ENCODE measurements around the gene DCBLD2. TPM values are rescaled to one million over a fixed set of nuclear protein-coding genes. Genes with fewer than 3 reads are reported as not detected.

DCBLD2 gene
- total RNA-seq, 1 experiment from 2014 or later = 48.0 TPM

DNA sequence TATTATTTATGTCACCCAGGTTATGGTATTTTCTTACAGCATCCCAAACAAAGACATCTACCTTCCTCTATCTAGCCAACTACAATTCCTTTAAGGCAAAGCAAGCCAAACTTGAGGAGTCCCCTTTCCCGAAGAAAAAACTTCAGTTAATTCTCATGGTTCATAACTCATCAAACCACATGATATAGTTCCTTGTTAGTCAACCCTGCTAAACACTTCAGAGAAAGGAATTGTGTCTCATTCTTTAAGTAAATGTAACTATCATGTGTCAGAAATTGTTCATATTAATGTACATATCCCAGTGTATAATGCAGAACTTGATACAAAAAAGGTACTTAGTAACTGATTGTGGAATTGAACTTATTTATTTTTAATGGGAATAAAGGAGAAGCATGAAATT lies 93.9 kb downstream of the DCBLD2 start:
- Histone ChIP-seq H2BK12ac (ENCODE audit: insufficient read length, low read depth, low read length) (no peak overlapping the region), H3K14ac (ENCODE audit: insufficient read depth, low read length) (no peak overlapping the region), H3K18ac (ENCODE audit: insufficient read length, low read depth, low read length) (no peak overlapping the region), H2AFZ (ENCODE audit: low read length) (no peak overlapping the region), H4K20me1 (ENCODE audit: control insufficient read depth, insufficient read depth, insufficient read length) (no peaks in the 10 kb centered on the region), H4K91ac (ENCODE audit: insufficient read length, low read depth, low read length) (no peak overlapping the region), H3K79me1 (ENCODE audit: insufficient read depth, low read depth, low read length, poor library complexity, severe bottlenecking) (no peaks in the 10 kb centered on the region), H3K23me2 (ENCODE audit: insufficient read length, low read depth, low read length, poor library complexity, severe bottlenecking) (no peaks in the 10 kb centered on the region), H2BK20ac (ENCODE audit: low read depth, low read length, poor library complexity, severe bottlenecking) (no peak overlapping the region), H3K4me2 (ENCODE audit: insufficient read depth, insufficient read length, low read length) (no peak overlapping the region), H2BK15ac (ENCODE audit: low read depth, low read length) (no peak overlapping the region), H3K4me1 (ENCODE audit: insufficient read depth, low read length) (no peaks in the 10 kb centered on the region), H3K79me2 (ENCODE audit: insufficient read depth, low read length) (no peaks in the 10 kb centered on the region), H4K8ac (replicated peaks; ENCODE audit: insufficient read length, low read depth, low read length) (no peak overlapping the region), H3K27ac (ENCODE audit: insufficient read length, low read depth, low read length) (no peak overlapping the region), H2BK5ac (ENCODE audit: insufficient read length, low read length) (no peak overlapping the region), H3K27me3 (ENCODE audit: insufficient read depth, low read length) (no peaks in the 10 kb centered on the region), H3K9ac (ENCODE audit: extremely low read depth, insufficient read length, low read length) (no peak overlapping the region), H2AK5ac (ENCODE audit: insufficient read length, low read length) (no peak overlapping the region), H3K4ac (ENCODE audit: low read depth, low read length) (no peak overlapping the region), H3K9me3 (ENCODE audit: control insufficient read depth, low read depth, low read length) (no peaks in the 10 kb centered on the region), H3K23ac (ENCODE audit: insufficient read length, low read depth, low read length) (no peak overlapping the region), H3T11ph (ENCODE audit: low read length) (no peak overlapping the region), H3K56ac (ENCODE audit: insufficient read length, low read depth, low read length) (no peak overlapping the region), H4K5ac (ENCODE audit: insufficient read length, low read depth, low read length) (no peak overlapping the region), H2BK120ac (ENCODE audit: low read depth, low read length, poor library complexity, severe bottlenecking) (no peak overlapping the region)
- TF ChIP-seq, protein P1, sequence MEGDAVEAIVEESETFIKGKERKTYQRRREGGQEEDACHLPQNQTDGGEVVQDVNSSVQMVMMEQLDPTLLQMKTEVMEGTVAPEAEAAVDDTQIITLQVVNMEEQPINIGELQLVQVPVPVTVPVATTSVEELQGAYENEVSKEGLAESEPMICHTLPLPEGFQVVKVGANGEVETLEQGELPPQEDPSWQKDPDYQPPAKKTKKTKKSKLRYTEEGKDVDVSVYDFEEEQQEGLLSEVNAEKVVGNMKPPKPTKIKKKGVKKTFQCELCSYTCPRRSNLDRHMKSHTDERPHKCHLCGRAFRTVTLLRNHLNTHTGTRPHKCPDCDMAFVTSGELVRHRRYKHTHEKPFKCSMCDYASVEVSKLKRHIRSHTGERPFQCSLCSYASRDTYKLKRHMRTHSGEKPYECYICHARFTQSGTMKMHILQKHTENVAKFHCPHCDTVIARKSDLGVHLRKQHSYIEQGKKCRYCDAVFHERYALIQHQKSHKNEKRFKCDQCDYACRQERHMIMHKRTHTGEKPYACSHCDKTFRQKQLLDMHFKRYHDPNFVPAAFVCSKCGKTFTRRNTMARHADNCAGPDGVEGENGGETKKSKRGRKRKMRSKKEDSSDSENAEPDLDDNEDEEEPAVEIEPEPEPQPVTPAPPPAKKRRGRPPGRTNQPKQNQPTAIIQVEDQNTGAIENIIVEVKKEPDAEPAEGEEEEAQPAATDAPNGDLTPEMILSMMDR (conservative IDR thresholded peaks at IDR 0.05) = no peak
- no peaks in the 10 kb centered on the region for H3K27me3 Mint-ChIP-seq (ENCODE audit: low read depth)
- H3K4me3 Mint-ChIP-seq = no peak overlapping the region
- H3K36me3 Mint-ChIP-seq (ENCODE audit: insufficient read depth in 1 of 3, low read depth in 3 of 3) = peaks cover 41 to 72% (median 68%) of the 10 kb centered on the region in 3 experiments
- no CpG with 5 or more reads among the region's 1 CpG for WGBS (ENCODE audit: extremely low coverage, insufficient read length, low lambda C conversion rate)
- DNase-seq = no peak
- H3K9me3 Mint-ChIP-seq = peaks cover 4 to 5% of the 10 kb centered on the region in 2 experiments; a peak in 3 of 5 replicates
- H3K4me1 Mint-ChIP-seq = no peaks in the 10 kb centered on the region
- no peak overlapping the region for H3K27ac Mint-ChIP-seq
